Transverse colon (tissue), 4 donors: Measurements from ENCODE around the gene BLOC1S6.

Experiments used
- CTCF ChIP-seq, 5 experiments: fragments of 200-600 bp in 3 of 5; fragments of 450-650 bp in 2 of 5; sonication (generic) in 3 of 5; IDR thresholded peaks; 1 replicate in 2 of 5; 2 replicates in 3 of 5; pipeline ENCODE4 v1.5.1; 2016 to 2017; ENCODE audit warnings: antibody characterized with exemption in 5 of 5, inconsistent platforms in 3 of 5, mild to moderate bottlenecking in 2 of 5, moderate library complexity in 1 of 5
- EP300 ChIP-seq: sonication (generic); formaldehyde crosslinking; IDR thresholded peaks from one replicate; pipeline ENCODE4 v1.6.1; 2017; ENCODE audit warnings: antibody characterized with exemption, low read depth
- POLR2A ChIP-seq: fragments of 450-650 bp; IDR thresholded peaks from one replicate; pipeline ENCODE4 v1.6.1; 2016; ENCODE audit warnings: antibody characterized with exemption, mild to moderate bottlenecking, moderate library complexity
- POLR2AphosphoS5 ChIP-seq, 3 donors: sonication (generic); formaldehyde crosslinking; IDR thresholded peaks; one replicate each; pipeline ENCODE4 v1.6.1; 2016; ENCODE audit warnings: antibody characterized with exemption in 3 of 3

GRCh38 chr15:45650889-45651525 lies 63.8 kb downstream of the BLOC1S6 start:
- no peak for TF ChIP-seq CTCF (IDR thresholded peaks at IDR 0.05)
- no peak for TF ChIP-seq POLR2A
- TF ChIP-seq EP300, result no peak
- TF ChIP-seq POLR2AphosphoS5 (IDR thresholded peaks at IDR 0.05), result no peak
